OCI-M2 (cell line): ENCODE measurements around the gene STUB1.

Experiments
- DNase-seq: peaks from one replicate; lab custom pipeline; 2025; ENCODE audit not compliant: unreplicated experiment; lab: John Stamatoyannopoulos, UW

The STUB1 gene

GRCh38 chr16:643050-643368, 37.2 kb upstream of the STUB1 start:
- no peak for DNase-seq

- DNase-seq = no peak
Measured at GRCh38 chr16:644556-644955, 35.7 kb upstream of the STUB1 start.

GRCh38 chr16:645852-646678, 34.1 kb upstream of the STUB1 start:
- no peak for DNase-seq

- DNase-seq = no peak
Measured at GRCh38 chr16:646679-647172, 33.5 kb upstream of the STUB1 start.

GRCh38 chr16:647173-647902, 32.9 kb upstream of the STUB1 start:
- DNase-seq = no peak

GRCh38 chr16:648071-648780, 32.0 kb upstream of the STUB1 start:
- no peak for DNase-seq

- no peak for DNase-seq
Measured at GRCh38 chr16:648781-649589, 31.2 kb upstream of the STUB1 start, which contains the start of gene WDR90. TSS of gene WDR90 (plus strand) at chr16:649365. CDS start at chr16:649417, 52 bp downstream.

- DNase-seq = no peak
Measured at GRCh38 chr16:649631-650030, 30.6 kb upstream of the STUB1 start.

GRCh38 chr16:651844-652243, 28.4 kb upstream of the STUB1 start:
- DNase-seq = no peak

- DNase-seq = no peak
Measured at GRCh38 chr16:652454-653305, 27.5 kb upstream of the STUB1 start.

- DNase-seq = no peak
Measured at GRCh38 chr16:654034-654433, 26.2 kb upstream of the STUB1 start.

- no peak for DNase-seq
Measured at GRCh38 chr16:657487-657886, 22.7 kb upstream of the STUB1 start.

- no peak for DNase-seq
Measured at GRCh38 chr16:658679-659571, 21.3 kb upstream of the STUB1 start.

GRCh38 chr16:659618-660017, 20.6 kb upstream of the STUB1 start:
- DNase-seq = no peak

GRCh38 chr16:660132-660458, 20.1 kb upstream of the STUB1 start:
- DNase-seq = no peak

GRCh38 chr16:660459-661183, 19.6 kb upstream of the STUB1 start:
- DNase-seq = no peak

GRCh38 chr16:661184-661821, 18.9 kb upstream of the STUB1 start:
- no peak for DNase-seq

GRCh38 chr16:662095-662494, 18.1 kb upstream of the STUB1 start:
- DNase-seq = no peak
